GM19372 (cell line): ENCODE measurements around the gene RCBTB2.

Experiments
- ATAC-seq: cut with Tn5 transposase; IDR thresholded peaks from one replicate; pipeline ENCODE4 v1.9.1; 2021; ENCODE audit warnings: mild to moderate bottlenecking, low read depth, moderate library complexity; ENCODE audit not compliant: unreplicated experiment

RCBTB2 gene

GRCh38 chr13:48564056-48564455, 31.2 kb upstream of the RCBTB2 start:
- ATAC-seq = no peak

- ATAC-seq = no peak
These were observed 30.7 kb upstream of the RCBTB2 start for GRCh38 chr13:48563626-48564025.

- peak; percentile 95 for ATAC-seq
These were observed 29.6 kb upstream of the RCBTB2 start for GRCh38 chr13:48562296-48563066.

- no peak for ATAC-seq
These were observed 28.8 kb upstream of the RCBTB2 start for GRCh38 chr13:48561466-48562235.

GRCh38 chr13:48560657-48561337, 27.9 kb upstream of the RCBTB2 start:
- ATAC-seq = no peak

DNA sequence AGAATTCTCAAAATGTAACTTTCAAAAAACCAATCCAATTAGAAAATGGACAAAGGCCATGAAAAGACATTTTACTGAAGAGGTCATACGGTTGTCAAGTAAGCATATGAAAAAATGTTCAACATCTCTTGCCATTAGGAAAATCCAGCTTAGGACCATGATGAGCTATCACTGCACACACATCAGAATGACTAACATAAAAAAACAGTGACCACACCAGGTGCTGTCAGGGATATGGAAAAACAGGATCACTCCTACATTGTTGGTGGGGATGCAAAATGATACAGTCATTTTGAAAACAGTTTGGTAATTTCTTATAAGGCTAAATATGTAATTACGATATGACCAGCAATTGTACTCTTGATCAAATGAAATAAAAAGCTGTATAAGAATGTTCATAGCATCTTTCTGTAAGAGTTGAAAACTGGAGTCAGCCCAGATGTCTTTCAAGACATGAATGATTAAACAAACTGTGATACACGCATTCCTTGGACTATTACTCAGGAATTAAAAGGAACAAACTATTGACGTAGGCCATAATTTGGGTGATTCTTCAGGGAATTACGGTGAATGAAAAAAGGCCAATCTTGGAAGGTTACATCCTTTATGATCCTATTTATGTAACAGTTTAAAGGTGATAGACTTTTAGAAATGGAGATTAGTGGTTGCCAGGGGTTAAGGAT, 26.9 kb upstream of the RCBTB2 start:
- ATAC-seq = no peak

DNA sequence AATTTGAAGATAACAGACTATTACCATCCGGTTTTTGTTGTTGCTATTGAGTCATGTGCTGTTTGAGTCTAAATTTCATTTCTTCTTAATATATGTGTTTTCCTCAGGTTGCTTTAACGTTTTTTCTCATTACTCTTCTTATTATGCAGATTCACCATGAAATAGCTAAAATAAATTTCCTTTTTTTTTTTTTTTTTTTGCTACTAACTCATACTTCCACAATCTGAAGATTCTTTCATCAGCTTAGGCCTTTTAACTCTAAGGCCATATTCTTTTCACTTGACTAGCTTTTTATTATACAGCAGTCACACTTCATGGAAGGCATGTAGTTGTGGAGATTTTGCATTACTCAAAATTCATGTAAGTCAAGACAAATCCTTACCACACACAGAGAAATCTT, 23.9 kb upstream of the RCBTB2 start:
- ATAC-seq = no peak

- no peak for ATAC-seq
These were observed 22.6 kb upstream of the RCBTB2 start for GRCh38 chr13:48555441-48555840.

DNA sequence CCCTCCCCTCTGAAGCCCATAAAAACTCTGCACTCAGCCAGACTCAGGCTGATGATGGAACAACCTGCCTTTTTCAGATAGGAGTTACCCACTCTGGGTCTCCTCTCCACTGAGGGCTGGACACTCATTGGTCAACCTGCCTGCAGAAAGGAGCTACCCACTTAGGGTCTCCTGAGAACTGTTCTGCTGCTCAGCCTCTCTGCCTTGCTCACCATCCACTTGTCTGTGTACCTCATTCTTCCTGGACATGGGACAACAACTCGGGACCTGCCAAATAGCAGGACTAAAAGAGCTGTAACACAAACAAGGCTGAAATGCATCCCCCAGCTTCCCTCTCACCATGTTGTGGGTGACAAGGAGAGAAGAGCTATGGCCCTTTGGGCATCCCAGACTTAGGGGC, 18.4 kb upstream of the RCBTB2 start:
- ATAC-seq = no peak

DNA sequence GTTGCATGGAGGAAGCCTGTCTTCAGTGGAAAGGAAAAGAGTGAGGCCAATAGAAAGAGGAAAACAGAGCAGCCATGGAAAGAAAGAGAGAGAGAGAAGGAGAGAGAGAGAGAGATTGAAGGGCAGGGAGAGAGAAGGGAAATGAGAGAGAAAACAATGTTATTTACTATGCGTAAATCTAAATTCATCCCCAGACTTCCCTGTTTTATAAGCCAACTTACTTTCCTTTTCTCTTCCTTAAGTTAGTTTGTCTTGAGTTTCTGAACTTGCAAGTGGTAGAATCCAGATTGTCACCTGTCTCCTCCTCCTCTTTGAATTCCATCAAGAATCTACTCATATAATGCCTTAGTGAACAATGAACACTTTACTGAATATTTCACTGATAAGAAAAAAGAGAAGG, 16.8 kb upstream of the RCBTB2 start:
- ATAC-seq = no peak

- no peak for ATAC-seq
These were observed 14.8 kb upstream of the RCBTB2 start for GRCh38 chr13:48547663-48548092.

GRCh38 chr13:48545608-48546007, 12.7 kb upstream of the RCBTB2 start:
- ATAC-seq = no peak

DNA sequence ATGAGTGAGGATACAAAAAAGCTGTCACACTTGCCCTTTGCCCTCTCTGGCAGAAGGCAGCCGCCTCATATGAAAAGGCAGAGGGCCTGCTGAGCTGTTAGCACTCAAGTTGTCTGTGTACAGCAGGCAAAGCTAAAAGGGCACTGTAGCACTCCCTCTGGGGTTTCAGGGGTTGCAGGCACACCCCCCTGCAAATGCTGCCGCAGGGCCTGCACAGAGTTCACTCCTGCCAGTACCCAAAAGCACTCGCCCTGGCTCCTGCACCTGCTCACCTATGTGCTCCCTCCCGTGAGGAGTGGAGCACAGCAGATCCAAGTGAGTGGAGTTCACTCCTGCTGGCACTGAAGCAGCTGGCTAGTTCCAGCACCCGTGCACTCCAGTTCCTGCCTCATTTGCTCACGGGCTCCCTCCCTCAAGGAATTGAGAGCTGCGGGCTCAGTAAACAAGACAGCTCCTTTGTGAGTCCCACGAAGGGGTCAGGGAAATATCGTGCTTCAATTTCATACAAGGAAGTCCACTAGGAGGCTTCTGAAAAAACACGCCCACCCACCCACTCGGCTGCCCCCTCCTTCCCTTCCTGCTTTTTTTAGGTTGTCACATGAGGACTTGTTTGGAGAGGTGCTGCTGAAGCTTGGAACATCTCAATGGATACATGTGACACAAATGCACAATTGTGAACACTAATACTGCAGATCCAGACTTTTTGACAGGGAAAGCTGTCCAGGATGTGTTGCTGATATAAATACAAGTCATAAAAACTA, 9.9 kb upstream of the RCBTB2 start:
- no peak for ATAC-seq

GRCh38 chr13:48542138-48542537, 9.3 kb upstream of the RCBTB2 start:
- ATAC-seq = no peak

DNA sequence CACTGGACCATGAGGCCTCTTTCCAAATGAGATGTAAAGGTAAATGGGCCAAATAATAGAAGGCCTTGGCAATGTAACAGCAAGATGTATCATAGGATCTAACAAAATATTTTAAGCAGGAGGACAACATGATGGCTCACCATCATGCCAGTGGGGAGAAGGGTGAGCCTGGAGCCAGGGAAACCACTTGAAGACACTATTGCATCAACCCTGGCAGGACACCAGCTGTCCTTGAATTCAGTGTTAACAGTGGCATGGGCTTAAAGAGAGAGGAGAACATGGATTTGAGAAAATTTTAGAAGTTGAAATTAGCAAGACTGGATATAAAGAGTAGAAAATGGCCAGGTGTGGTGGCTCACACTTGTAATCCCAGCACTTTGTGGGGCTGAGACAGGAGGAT, 6.7 kb upstream of the RCBTB2 start:
- no peak for ATAC-seq

- ATAC-seq = no peak
These were observed 3.9 kb upstream of the RCBTB2 start for GRCh38 chr13:48536621-48537250.

- ATAC-seq = no peak
These were observed 2.9 kb upstream of the RCBTB2 start for GRCh38 chr13:48535766-48536165.

DNA sequence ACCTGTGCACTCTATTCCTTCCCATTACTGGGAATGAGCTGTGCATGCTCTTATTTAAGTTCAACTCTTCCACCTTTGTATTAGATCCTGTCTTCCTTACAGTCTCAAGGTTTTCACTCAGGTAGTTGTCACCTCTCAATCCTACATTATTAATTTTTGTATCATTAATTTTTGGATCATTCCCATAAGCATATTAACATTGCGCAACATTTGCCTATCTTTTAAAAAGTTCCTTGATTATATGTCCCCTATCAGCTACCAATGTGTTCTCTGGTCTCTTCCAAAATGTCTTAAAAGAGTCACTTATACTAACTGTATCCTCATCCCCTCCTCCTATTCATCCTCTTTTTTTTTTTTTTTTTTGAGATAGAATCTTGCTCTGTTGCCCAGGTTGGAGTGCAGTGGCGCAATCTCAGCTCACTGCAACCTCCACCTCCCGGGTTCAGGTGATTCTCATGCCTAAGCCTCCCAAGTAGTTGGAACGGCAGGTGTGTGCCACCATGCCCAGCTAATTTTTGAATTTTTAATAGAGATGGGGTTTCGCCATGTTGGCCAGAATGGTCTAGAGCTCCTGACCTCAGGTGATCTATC, 2.1 kb upstream of the RCBTB2 start:
- no peak for ATAC-seq

DNA sequence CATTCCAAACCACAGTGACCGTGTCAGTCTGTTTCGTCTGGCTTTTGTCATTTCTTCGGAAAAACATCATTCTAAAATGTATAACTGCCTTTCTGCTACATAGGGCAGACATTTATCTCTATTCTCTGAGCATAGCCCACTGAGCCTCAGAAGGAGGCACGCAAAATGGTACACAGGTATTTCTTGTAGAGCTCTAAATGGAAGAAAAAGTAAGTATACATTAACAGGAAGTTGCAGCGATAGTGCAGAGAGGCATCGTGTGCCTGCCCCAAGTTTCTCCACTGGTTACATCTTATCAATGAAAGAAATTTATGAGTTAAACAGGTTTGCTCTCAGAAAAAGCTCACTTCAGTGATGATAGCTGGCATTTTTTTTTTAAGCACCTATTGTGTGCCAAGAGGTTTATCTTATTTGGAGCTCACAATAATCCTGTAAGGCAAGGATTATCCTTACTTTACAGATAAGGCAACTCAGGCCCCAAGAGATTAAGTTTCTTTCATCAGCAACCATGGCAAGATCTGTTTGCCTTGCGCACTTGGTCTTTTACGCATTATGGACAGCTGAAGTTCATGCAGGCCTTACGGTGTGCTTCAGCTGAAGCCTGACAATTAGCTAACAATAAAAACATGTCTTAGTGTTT, 1.2 kb upstream of the RCBTB2 start:
- ATAC-seq = no peak
